ENCODE results near the gene CELSR1.

CELSR1 gene

GRCh38 chr22:46350646-46351045 lies 186.8 kb downstream of the CELSR1 start:
- H3K9me3 ChIP-seq (ENCODE audit: low read length): no peaks in the 10 kb centered on the region
- H3K36me3 ChIP-seq (ENCODE audit: insufficient read depth, low read length): peaks cover 82% of the 10 kb centered on the region
- no peaks in the 10 kb centered on the region for H3K4me1 ChIP-seq (ENCODE audit: insufficient read depth, low read length)
- H3K4me3 ChIP-seq (ENCODE audit: low read length): no peak overlapping the region
- no peaks in the 10 kb centered on the region for H3K27me3 ChIP-seq (ENCODE audit: insufficient read depth, low read length)
- H2AFZ ChIP-seq (ENCODE audit: low read depth, low read length): no peak overlapping the region

- Histone ChIP-seq H2AFZ (ENCODE audit: low read depth, low read length) (no peak overlapping the region), H3K27me3 (ENCODE audit: insufficient read depth, low read length) (no peaks in the 10 kb centered on the region), H3K4me3 (ENCODE audit: low read length) (no peak overlapping the region), H3K4me1 (ENCODE audit: insufficient read depth, low read length) (no peaks in the 10 kb centered on the region), H3K9me3 (ENCODE audit: low read length) (no peaks in the 10 kb centered on the region), H3K36me3 (ENCODE audit: insufficient read depth, low read length) (peaks cover 85% of the 10 kb centered on the region)
Measured at GRCh38 chr22:46350121-46350520, 187.3 kb downstream of the CELSR1 start.

GRCh38 chr22:46349681-46350080 lies 187.7 kb downstream of the CELSR1 start:
- no peaks in the 10 kb centered on the region for H3K4me1 ChIP-seq (ENCODE audit: insufficient read depth, low read length)
- peaks cover 84% of the 10 kb centered on the region for H3K36me3 ChIP-seq (ENCODE audit: insufficient read depth, low read length)
- H3K9me3 ChIP-seq (ENCODE audit: low read length): no peaks in the 10 kb centered on the region
- H2AFZ ChIP-seq (ENCODE audit: low read depth, low read length): no peak overlapping the region
- no peaks in the 10 kb centered on the region for H3K27me3 ChIP-seq (ENCODE audit: insufficient read depth, low read length)
- H3K4me3 ChIP-seq (ENCODE audit: low read length): no peak overlapping the region

- H3K27me3 ChIP-seq (ENCODE audit: insufficient read depth, low read length): no peaks in the 10 kb centered on the region
- no peaks in the 10 kb centered on the region for H3K9me3 ChIP-seq (ENCODE audit: low read length)
- no peak overlapping the region for H2AFZ ChIP-seq (ENCODE audit: low read depth, low read length)
- H3K36me3 ChIP-seq (ENCODE audit: insufficient read depth, low read length): peaks cover 84% of the 10 kb centered on the region
- no peaks in the 10 kb centered on the region for H3K4me1 ChIP-seq (ENCODE audit: insufficient read depth, low read length)
- no peak overlapping the region for H3K4me3 ChIP-seq (ENCODE audit: low read length)
Measured at GRCh38 chr22:46349238-46349637, 188.2 kb downstream of the CELSR1 start.

- H2AFZ ChIP-seq (ENCODE audit: low read depth, low read length): no peak overlapping the region
- H3K27me3 ChIP-seq (ENCODE audit: insufficient read depth, low read length): no peaks in the 10 kb centered on the region
- peaks cover 86% of the 10 kb centered on the region for H3K36me3 ChIP-seq (ENCODE audit: insufficient read depth, low read length)
- H3K9me3 ChIP-seq (ENCODE audit: low read length): no peaks in the 10 kb centered on the region
- H3K4me3 ChIP-seq (ENCODE audit: low read length): no peak overlapping the region
- H3K4me1 ChIP-seq (ENCODE audit: insufficient read depth, low read length): peaks cover 4% of the 10 kb centered on the region
Measured at GRCh38 chr22:46348099-46348695, 189.2 kb downstream of the CELSR1 start.

GRCh38 chr22:46347646-46348045 lies 189.8 kb downstream of the CELSR1 start:
- Histone ChIP-seq H3K9me3 (ENCODE audit: low read length) (no peaks in the 10 kb centered on the region), H3K27me3 (ENCODE audit: insufficient read depth, low read length) (no peaks in the 10 kb centered on the region), H3K36me3 (ENCODE audit: insufficient read depth, low read length) (peaks cover 83% of the 10 kb centered on the region), H2AFZ (ENCODE audit: low read depth, low read length) (no peak overlapping the region), H3K4me1 (ENCODE audit: insufficient read depth, low read length) (peaks cover 4% of the 10 kb centered on the region), H3K4me3 (ENCODE audit: low read length) (no peak overlapping the region)

- Histone ChIP-seq H3K27me3 (ENCODE audit: insufficient read depth, low read length) (no peaks in the 10 kb centered on the region), H2AFZ (ENCODE audit: low read depth, low read length) (no peak overlapping the region), H3K4me1 (ENCODE audit: insufficient read depth, low read length) (peaks cover 4% of the 10 kb centered on the region), H3K4me3 (ENCODE audit: low read length) (no peak overlapping the region), H3K36me3 (ENCODE audit: insufficient read depth, low read length) (peaks cover 80% of the 10 kb centered on the region), H3K9me3 (ENCODE audit: low read length) (no peaks in the 10 kb centered on the region)
Measured at GRCh38 chr22:46346680-46347405, 190.6 kb downstream of the CELSR1 start.

- Histone ChIP-seq H3K4me1 (ENCODE audit: insufficient read depth, low read length) (peaks cover 12% of the 10 kb centered on the region), H3K36me3 (ENCODE audit: insufficient read depth, low read length) (peaks cover 68% of the 10 kb centered on the region), H3K4me3 (ENCODE audit: low read length) (no peak overlapping the region), H3K27me3 (ENCODE audit: insufficient read depth, low read length) (no peaks in the 10 kb centered on the region), H3K9me3 (ENCODE audit: low read length) (no peaks in the 10 kb centered on the region), H2AFZ (ENCODE audit: low read depth, low read length) (no peak overlapping the region)
Measured at GRCh38 chr22:46340676-46341075, 196.7 kb downstream of the CELSR1 start.

- Histone ChIP-seq H3K4me3 (ENCODE audit: low read length) (no peak overlapping the region), H3K4me1 (ENCODE audit: insufficient read depth, low read length) (peaks cover 12% of the 10 kb centered on the region), H3K27me3 (ENCODE audit: insufficient read depth, low read length) (no peaks in the 10 kb centered on the region), H2AFZ (ENCODE audit: low read depth, low read length) (no peak overlapping the region), H3K9me3 (ENCODE audit: low read length) (no peaks in the 10 kb centered on the region), H3K36me3 (ENCODE audit: insufficient read depth, low read length) (peaks cover 62% of the 10 kb centered on the region)
Measured at GRCh38 chr22:46339956-46340355, 197.5 kb downstream of the CELSR1 start.

- Histone ChIP-seq H2AFZ (ENCODE audit: low read depth, low read length) (no peak overlapping the region), H3K9me3 (ENCODE audit: low read length) (no peaks in the 10 kb centered on the region), H3K36me3 (ENCODE audit: insufficient read depth, low read length) (peaks cover 50% of the 10 kb centered on the region), H3K4me1 (ENCODE audit: insufficient read depth, low read length) (peaks cover 12% of the 10 kb centered on the region), H3K27me3 (ENCODE audit: insufficient read depth, low read length) (no peaks in the 10 kb centered on the region), H3K4me3 (ENCODE audit: low read length) (no peak overlapping the region)
Measured at GRCh38 chr22:46338636-46339035, 198.8 kb downstream of the CELSR1 start.

- H3K9me3 ChIP-seq (ENCODE audit: low read length): no peaks in the 10 kb centered on the region
- H3K4me1 ChIP-seq (ENCODE audit: insufficient read depth, low read length): peaks cover 9% of the 10 kb centered on the region
- peaks cover 46% of the 10 kb centered on the region for H3K36me3 ChIP-seq (ENCODE audit: insufficient read depth, low read length)
- no peak overlapping the region for H3K4me3 ChIP-seq (ENCODE audit: low read length)
- H3K27me3 ChIP-seq (ENCODE audit: insufficient read depth, low read length): no peaks in the 10 kb centered on the region
- H2AFZ ChIP-seq (ENCODE audit: low read depth, low read length): no peak overlapping the region
Measured at GRCh38 chr22:46337870-46338269, 199.6 kb downstream of the CELSR1 start.

GRCh38 chr22:46336119-46337078 lies 201.0 kb downstream of the CELSR1 start:
- Histone ChIP-seq H3K9me3 (ENCODE audit: low read length) (no peaks in the 10 kb centered on the region), H3K4me3 (ENCODE audit: low read length) (peak overlapping the region; percentile 71), H2AFZ (ENCODE audit: low read depth, low read length) (peak overlapping the region; percentile 40), H3K4me1 (ENCODE audit: insufficient read depth, low read length) (peaks cover 9% of the 10 kb centered on the region), H3K36me3 (ENCODE audit: insufficient read depth, low read length) (peaks cover 42% of the 10 kb centered on the region), H3K27me3 (ENCODE audit: insufficient read depth, low read length) (no peaks in the 10 kb centered on the region)

All from neuron (in vitro differentiated cells).